NCI-H82 treated with DMSO at 0.1 percent for 48 hours (cell line): ENCODE measurements around the gene FCHSD2.

Source experiments
- DNase-seq: peaks from one replicate; lab custom pipeline; 2025; ENCODE audit not compliant: unreplicated experiment; lab: John Stamatoyannopoulos, UW

FCHSD2 gene

DNA sequence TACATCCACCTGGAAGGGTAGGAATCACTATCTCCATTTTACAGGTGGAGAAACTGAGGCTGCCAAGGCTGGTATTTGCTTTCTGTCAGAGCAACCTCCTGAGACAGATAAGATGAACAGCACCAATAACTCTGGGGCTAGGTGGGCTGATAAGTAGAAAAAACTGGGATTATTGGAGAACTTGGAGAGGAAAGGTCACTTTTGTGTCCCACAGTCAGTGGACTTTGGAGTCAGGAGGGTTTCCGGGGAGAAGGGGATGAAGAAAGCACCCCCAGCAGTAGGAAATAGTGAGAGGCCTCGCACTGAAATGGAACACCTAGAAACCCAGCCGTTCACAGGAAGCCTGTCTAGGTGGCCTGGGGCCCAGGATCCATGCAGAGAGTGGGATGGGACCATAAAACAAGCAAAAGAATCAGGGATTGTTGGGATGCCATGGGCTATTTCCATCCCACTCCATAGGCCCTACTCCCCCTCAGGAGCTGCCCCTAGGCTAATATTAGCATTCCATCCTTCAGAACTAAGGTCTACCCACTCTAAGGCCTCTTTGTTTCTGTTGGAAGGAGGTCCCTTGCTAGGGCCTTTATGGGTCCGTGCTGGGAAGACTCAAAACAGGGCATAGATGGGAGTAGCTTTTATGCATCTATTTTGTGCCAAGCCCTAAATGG, 31.0 kb upstream of the FCHSD2 start:
- no peak for DNase-seq

DNA sequence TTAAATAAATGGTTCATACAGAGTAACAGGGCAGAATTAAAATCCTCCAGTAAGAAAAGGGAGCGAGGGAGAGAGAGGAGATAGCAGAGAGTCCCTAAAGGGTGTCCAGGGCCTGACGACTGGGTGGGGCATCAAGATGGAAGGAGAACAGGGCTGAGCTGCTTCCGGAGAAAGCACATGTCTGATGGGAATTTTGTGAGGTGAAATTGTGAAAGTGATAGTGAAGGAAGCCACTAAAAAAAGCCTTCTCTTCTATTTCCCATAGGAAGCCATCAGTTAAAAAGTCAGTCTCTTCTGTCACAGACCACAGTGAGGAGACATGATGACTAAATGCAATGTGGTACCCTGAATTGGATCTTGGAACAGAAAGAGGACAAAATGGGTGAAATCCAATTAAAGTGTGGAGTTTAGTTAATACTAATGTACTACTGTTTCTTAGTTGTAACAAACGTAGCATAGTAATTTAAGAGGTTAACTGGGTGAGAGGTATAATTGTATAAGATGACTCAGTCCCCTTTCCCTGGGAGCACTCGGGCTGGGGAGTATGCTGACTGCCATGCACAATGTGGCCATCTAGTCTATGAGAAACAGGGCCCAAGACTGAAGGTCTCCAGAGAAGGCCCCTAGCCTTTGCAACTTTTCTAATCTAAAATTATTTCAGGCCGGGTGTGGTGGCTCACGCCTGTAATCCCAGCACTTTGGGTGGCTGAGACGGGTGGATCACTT, 29.5 kb upstream of the FCHSD2 start:
- DNase-seq: no peak

DNA sequence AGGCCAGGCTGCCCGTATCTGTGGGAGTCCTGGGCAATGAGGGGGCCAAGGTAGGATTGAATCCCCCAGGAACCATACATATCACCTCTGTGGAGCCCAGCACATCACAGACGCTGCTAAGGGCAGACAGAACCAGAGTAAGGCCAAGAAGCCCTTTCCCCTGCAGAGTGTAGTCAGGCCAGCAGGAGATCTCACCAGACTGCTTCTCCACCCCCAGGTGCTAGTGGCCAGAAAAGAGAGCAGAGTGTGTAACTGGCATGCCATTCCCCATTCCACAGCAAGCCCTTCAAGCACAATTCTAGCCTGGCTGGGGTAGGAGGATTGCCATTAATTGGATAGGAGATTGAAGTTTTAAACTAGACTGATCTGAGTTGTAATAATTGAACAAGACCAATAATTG, 28.0 kb upstream of the FCHSD2 start:
- no peak for DNase-seq

DNA sequence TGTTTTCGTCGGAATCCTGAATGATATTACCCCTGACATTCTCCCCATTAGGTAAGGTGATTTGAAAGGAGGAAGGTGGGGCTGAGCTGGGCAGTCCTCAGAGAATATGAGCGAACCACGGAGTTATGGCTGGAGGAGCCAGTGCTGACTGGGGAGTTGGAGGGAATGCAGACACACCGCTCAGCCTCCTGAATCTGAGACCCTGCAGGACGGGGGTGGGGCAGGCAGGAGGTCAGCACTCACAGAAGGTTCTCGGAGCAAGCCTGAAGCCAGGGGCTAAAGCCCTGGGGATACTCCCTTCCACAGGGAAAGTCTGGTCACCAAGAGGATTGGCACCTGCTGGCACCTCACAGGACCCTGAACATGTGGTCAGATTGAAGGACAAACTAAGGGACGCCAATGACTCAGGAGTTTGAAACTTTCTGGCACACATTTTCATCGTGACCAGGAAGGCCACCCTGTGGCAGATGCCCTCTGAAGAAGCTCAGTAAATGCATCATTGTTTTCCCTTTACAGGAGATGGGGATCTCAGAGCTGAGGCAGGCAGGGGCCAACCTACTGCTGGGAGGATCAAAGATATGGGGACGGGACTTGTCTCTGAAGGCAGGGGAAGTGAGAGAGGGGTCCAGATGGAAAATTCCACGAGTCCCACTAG, 26.9 kb upstream of the FCHSD2 start:
- DNase-seq: no peak

DNA sequence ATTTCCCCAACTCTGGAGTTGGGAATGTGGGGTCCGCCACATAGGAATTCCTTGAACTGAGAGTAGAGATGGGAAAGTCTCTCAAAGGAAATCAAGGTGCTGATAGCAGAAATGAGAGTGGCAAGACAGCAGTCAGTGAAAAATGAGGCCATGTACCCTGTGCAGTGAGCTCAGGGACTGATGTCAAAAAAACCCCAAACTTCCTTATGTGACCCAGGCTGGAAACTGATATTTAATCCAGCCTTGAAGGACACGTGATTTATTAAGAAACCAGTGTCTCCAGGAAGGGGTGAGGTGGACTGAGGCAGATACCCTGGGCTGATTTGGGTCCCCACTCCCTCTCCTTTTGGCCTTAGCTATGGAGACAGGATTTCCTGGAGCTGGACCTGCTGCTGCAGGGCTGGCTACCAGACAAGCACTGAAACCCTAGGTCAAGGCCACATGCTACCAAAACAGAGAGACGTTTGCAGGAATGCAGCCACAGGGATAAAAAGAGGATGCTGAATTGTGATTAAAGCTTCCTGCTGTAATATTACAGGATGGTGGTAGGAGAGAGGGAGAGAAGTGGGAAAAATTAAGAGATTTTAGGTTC, 25.3 kb upstream of the FCHSD2 start:
- DNase-seq: no peak

DNA sequence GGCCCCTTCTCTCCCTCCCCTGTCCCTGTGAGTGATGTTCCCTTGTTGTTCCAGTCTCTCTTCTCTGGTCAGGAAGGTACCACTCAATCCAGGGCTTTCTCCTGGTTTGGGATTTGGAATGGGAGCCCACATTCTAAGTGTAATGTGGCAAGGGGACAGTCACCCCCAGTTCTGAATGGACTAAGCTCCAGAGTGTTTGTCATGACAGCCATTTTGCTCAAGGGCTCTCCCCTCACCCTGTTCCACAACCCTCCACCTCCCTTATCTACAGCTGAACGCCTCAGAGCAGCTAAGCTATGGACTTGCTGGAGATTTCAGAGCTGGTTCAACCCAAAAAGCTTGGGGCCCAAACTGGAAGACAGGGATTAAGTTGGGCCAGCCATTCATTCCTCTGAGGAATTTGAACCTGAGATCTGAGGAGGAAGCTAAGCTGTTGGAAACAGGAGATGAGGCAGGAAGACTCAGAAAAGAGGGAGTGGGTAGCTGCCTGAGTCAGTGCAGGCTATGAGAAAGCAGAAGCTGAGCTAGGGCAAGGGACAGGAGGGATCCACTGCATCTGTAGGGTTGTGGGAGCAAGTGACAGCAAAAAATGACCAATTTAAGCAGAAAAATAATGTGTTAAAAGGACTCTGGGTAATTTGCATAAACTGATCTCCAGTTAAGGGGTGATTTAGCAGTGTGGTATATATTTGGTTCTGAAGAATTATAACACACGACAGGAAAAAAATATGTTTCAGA, 22.9 kb upstream of the FCHSD2 start:
- no peak for DNase-seq

DNA sequence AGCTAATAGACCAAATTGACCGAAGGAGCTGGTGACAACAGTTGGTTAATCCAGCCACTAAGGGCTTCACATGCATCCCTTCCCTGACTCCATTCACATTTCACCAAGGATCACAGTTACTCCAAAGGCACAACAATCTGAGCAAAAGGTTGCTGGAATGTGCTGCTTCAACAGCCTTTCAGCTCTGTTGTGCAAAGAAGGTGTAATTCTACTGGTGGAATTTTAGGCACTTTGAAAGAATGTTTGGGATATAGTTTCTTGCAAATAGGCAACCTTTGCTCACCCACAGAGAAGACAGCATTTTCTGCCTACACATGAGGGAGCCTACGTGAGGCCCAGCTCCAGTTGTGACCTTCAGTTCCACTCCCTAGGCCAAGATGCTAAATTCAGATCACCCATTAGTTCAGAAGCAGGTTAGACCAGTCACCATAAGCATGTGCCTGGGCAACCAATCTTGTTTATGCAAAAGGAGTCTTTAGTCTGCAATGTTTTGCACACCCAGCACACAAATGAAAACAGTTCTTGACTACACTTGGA, 21.6 kb upstream of the FCHSD2 start:
- DNase-seq: no peak

DNA sequence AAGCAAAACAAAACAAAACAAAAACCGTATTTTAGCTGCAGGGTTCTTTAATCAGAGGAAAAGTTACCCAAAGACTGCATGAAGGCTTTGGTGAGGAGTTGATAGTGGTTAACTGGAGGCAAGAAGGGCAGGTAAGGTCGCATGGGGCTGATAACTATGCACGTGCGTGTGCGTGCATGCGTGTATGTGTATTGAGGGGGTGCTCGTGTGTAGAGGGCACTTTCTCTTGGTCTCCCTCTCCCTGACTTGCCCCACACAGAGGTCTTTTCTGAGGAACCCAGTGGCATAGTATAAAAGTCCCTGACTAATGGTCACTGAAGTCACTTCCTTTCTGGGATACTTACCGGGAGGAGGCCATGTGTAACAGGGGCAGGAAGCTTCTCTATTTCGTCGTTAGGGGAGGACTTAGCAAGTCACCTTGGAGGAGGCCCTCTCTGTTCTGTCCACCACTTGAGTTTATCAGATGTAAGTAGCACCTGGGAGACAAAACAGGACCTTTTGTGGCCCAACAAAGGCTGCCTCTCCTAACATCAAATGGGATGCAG, 20.1 kb upstream of the FCHSD2 start:
- no peak for DNase-seq

DNA sequence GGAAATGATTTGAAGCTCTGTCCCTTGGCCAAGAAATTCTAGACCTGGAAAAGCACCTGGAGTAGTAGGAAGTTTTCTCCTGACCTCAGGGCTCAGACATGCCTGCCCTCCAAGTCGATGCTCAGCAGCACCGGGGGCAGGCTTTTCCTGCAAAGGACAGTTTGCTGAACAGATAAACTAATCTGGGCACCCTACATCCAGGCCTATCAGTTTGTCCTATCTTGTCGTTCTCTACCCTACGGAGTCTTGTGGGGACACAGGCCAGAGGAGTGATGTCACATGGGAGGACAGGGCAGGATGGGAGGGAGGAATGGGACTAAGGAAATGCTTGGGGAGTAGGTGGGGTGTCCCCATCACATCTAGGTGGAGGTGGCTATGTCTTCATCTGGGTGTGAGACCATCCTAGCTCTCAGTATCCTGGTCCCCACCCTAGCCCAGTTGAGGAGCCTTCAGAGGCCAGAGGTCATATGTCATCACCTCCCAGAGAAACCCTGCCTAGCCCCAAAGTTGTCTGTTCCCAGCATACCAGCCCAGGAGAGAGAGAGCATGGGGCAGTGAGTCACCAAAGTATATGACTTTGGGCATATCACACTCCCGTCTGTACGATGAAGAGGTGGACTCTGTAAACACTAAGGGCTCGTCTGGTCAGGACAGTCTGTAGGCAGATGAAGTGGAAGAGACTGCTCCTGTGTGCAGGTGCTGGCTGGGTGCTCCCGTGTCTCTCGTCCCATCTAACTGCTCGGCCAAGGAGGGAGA, 18.1 kb upstream of the FCHSD2 start:
- no peak for DNase-seq

DNA sequence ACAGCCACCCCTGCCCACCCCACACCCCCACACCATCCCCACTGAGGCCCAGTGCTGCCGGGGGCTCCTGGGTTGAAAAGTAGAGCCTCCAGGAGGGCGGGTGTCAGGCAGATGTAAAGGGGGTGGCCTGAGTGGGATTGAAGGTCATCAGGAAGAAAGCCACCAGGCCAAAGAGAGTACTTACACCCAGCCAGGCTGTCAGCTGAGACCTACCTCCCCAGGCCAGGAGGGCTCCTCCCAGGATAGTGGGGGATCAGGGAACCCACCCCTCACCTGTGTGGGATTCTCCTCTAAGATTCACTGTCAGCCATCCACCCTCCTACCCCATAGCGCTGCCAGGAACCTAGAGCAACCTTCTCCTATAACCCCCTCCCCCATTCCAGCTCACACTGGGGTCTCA, 17.2 kb upstream of the FCHSD2 start:
- no peak for DNase-seq

DNA sequence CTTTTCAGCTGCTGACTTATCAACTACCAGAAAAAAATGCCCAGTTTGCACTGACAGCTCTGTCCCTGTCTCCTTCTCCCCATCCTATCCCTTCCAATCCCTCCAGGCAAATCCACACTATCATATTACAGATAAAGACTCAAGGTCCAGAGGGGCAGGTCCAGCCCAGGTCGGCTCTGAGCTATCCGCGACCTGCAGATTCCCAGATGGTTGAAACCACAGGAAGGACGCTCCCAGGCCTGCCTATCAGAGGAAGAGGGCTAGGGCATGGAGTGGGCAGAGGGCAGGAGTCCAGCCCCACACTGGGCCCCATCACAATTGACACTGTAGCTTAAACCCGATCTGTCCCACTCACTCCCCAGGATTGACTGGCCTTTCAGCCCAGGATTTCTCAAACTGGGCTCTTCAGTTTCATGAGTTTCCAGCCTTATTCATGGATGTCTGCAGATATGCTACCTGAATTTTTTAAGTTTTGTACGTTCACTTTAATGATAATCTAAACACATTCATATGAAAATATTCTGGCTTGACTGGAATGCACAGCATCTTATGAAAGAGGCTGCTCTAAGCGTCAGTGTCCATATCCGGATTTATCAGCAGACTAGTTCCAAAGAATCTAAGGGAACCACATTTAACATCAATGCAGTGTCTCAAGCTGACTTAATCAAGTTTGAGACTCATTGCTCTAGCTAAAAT, 16.4 kb upstream of the FCHSD2 start:
- no peak for DNase-seq

DNA sequence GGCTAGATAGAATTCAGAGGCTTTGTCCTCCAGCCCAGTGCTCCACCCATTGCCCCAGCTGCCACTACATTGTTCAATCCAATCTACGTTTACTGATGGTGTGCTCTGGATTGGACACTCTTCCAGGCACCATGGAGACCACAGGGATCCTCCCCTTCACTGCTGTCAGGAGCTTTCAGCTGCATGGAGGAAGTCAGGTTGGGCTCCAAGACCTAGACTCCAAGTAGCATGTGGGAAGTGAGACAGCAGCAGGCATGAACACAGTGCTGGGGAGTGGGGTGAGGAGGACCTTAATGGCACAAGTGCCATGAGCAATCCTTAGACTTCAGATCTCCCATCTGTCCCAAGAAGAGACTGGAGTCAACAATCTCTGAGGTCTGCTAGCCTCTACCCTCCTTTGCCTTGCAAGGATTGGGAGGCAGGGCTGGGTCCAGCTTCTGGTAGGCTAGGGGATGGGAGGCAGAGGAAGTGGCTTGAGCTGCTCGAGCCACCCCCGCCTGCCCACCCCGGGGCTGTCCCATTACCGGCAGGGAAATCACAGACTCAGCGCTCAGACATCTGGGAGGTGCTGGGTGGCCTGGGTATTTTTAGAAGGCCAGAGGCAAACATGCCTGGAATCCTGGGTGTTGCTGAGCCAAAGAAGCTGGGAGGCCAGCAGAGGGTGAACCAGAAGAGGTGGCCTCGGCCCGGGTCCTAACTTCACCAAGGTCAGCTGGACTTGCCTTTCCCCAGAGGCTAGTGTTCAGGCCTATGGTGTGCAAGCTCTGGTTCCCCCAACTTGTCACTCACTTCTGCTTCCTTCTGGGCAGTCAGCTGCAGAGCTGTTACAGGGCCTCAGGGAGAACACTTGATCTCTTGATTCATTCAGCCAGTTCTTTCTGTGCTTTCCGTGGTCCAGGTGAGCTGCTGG, 15.2 kb upstream of the FCHSD2 start:
- no peak for DNase-seq

DNA sequence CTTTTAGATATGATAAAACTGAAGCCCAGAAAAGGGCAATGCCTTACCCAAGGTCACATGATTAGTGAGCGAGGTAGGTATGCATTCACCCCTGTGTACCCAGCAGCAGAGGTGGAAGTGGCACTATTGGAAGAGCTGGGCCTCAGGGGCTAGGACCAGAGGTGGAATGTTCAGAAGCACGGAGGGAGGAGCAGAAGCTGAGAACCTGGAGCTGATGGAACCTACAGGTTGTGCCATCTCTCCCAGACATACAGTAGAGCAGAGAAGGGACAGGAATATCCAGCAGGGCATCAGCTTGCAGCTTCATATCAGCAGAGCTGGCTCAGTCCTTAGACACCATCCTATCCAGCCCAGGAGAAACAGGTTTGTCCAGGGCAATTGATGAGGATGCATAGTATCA, 14.6 kb upstream of the FCHSD2 start:
- DNase-seq: no peak

DNA sequence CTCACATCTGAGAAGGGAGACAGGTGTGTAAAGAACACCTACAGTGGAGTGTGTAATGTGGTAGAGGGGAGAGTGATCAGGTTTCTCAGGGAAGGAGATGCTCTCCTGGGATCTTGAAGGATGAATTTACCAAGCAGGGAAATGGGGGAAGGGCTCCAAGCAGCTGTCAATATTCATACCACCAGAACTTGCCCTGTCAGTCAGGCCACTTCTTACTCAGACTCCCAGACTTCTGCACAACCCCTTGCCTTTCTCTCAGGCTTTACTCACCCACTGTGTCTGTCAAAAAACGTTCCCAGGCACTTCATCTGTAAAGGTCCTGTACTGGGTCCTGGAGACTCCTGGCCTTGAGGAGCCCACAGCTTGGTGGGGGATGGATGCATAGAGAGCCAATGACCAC, 14.0 kb upstream of the FCHSD2 start:
- DNase-seq: no peak

DNA sequence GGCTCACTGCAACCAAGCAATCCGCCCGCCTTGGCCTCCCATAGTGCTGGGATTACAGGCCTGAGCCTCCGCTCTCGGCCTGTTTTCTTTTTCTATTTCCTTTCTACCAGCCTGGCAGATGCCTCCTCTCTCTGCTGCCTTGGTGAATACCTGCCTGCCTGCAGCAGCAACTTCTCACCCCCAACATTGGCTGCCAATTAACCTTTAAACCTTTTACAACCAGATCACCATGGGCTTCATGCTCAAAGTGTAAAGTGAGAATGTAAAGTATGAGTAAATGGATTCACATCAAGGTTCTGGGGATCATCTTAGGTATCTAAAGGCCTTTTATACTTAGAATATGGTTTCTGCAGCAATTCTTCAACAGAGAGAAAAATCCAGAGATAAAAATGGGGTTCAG, 13.0 kb upstream of the FCHSD2 start:
- DNase-seq: no peak

DNA sequence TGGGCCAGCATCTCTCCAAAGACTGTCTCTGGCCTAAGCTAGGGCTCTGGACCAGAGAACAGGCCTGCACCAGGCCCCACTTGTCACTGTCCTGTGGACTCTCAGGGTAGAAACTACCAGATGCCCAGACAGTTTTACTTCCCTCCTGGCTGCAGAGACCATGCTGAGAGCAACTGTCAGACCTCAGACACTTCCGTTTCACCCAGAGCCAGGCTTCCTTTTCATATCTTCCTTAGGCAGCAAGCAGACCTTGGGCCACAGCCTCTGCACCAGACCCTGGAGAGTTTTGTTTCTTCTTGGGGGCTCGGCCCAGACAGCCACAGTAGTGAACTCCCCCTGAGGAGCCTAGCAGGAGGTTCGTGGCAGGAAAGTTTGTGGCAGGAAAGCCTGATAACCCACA, 12.1 kb upstream of the FCHSD2 start:
- DNase-seq: no peak

DNA sequence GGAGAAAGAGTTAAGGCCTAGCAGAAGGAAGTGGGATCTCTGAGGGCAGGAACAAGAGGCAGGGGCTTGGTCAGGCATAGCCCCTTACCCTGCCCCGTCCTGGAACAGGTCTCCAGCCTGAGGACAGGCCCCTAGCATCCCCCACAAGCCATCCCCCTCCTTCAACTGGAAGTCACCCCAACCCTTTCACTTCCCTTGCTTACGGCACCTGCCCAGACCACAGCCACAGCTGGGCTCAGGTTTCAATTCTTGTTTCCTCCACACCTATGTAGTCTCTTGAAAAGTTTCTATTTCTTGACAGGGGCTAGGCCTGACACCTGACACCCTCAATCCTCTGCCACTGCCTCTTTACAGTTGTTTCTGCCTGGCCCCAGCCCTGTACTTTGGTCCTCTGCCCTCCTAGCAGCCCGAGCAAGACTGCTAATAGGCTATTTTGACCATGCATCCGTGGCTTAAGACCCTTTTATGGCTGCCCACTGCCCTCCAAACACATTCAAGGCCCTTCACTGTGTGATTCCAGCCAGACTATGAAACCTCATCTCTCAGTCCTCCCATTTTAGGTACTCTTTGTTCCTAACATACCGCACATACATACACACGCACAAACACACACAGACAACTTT, 10.9 kb upstream of the FCHSD2 start:
- no peak for DNase-seq
